ENCODE data around the gene METAP1D.

DNA sequence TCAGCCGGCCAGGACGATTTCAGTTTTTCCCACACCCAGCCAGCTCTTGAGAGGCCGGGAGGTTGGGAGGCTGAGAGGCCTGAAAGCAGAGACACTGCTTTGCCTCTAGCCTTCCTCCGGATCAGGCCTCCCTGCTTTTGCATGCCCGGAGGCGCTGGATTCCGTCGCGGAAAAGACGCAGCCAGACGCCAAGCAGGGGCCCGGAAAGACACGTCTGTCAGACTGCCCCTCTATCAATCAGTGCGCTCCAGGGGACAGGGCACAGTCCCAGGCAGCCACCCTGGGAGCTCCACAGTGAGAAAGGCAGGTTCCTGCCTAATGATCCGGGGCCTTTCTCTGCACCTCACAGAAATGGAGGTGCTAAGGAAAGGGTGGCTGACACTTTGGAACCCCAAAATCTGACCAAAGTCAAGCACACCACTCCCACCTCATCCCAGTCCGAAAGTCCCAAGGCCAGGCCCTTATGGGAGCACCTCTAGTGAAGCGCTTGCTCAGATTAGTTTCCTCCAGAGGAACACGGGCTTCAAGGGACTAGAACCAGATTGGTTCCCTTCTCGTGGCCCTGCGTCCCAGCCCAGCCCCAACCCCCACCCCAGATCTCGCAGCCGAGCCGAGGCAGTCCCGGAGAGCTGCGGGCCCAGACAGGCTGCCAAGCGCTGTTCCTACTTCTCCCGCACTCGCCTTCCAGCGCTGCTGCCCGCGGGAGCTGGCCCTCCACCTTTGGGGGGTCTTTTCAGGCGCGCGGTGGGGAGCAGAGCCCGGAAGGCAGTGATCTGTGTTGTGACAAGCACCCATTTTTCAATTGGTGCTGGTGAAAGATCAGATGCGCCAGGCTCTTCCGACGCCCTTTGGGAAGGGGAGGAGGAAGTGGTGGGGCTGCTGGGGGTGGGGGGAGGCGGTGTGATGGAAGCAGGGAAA is 90.5 kb downstream of the METAP1D start:
- TF ChIP-seq, protein P1, sequence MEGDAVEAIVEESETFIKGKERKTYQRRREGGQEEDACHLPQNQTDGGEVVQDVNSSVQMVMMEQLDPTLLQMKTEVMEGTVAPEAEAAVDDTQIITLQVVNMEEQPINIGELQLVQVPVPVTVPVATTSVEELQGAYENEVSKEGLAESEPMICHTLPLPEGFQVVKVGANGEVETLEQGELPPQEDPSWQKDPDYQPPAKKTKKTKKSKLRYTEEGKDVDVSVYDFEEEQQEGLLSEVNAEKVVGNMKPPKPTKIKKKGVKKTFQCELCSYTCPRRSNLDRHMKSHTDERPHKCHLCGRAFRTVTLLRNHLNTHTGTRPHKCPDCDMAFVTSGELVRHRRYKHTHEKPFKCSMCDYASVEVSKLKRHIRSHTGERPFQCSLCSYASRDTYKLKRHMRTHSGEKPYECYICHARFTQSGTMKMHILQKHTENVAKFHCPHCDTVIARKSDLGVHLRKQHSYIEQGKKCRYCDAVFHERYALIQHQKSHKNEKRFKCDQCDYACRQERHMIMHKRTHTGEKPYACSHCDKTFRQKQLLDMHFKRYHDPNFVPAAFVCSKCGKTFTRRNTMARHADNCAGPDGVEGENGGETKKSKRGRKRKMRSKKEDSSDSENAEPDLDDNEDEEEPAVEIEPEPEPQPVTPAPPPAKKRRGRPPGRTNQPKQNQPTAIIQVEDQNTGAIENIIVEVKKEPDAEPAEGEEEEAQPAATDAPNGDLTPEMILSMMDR (conservative IDR thresholded peaks at IDR 0.05; ENCODE audit: low read depth, low read length): no peak
- no peak for TF ChIP-seq EZH2 (IDR thresholded peaks at IDR 0.05; ENCODE audit: borderline replicate concordance, low read depth, low read length, poor library complexity, severe bottlenecking)
